SK-N-SH treated with all-trans-retinoic acid at 6 μM for 48 hours (cell line): ENCODE data around the gene GNG14.

ENCODE experiments used
- ATAC-seq: fragments of 200-7000 bp; cut with Tn5 transposase; 3 replicates; pipeline ENCODE4 v1.9.1; 2020; ENCODE audit warnings: mild to moderate bottlenecking, moderate library complexity
- ARNTL ChIP-seq: fragments of 450-650 bp; formaldehyde crosslinking; IDR thresholded peaks from 2 replicates; pipeline ENCODE4 v1.5.0; 2020; ENCODE audit warnings: low read depth, mild to moderate bottlenecking, moderate library complexity, borderline replicate concordance
- BACH2 ChIP-seq: fragments of 250-450 bp; sonication (Bioruptor Pico); IDR thresholded peaks from 2 replicates; pipeline ENCODE4 v1.9.0; 2021; ENCODE audit warnings: mild to moderate bottlenecking, borderline replicate concordance
- CREB5 ChIP-seq: fragments of 250-450 bp; sonication (Bioruptor Pico); IDR thresholded peaks from 2 replicates; pipeline ENCODE4 v1.5.1; 2020; ENCODE audit warnings: low read depth, mild to moderate bottlenecking, moderate library complexity
- CSDC2 ChIP-seq: fragments of 250-450 bp; sonication (Bioruptor Pico); IDR thresholded peaks from 2 replicates; pipeline ENCODE4 v1.5.0; 2020; ENCODE audit warnings: mild to moderate bottlenecking, moderate library complexity
- CSRNP3 ChIP-seq: fragments of 250-450 bp; sonication (Bioruptor Pico); IDR thresholded peaks from 2 replicates; pipeline ENCODE4 v1.5.1; 2021; ENCODE audit warnings: mild to moderate bottlenecking, moderate library complexity
- ESRRG ChIP-seq: fragments of 250-450 bp; sonication (Bioruptor Pico); IDR thresholded peaks from 2 replicates; pipeline ENCODE4 v1.6.1; 2021; ENCODE audit warnings: mild to moderate bottlenecking
- GLIS3 ChIP-seq: fragments of 250-450 bp; sonication (Bioruptor Pico); IDR thresholded peaks from 2 replicates; pipeline ENCODE4 v1.5.0; 2020; ENCODE audit warnings: mild to moderate bottlenecking, moderate library complexity
- ISL1 ChIP-seq: fragments of 250-450 bp; sonication (Bioruptor Pico); IDR thresholded peaks from 2 replicates; pipeline ENCODE4 v2.1.2; 2022; ENCODE audit warnings: mild to moderate bottlenecking, moderate library complexity
- OSR1 ChIP-seq: fragments of 250-450 bp; sonication (Bioruptor Pico); IDR thresholded peaks from 2 replicates; pipeline ENCODE4 v1.8.0; 2022; ENCODE audit warnings: moderate library complexity, mild to moderate bottlenecking, inconsistent platforms
- PATZ1 ChIP-seq: fragments of 250-450 bp; sonication (Bioruptor Pico); IDR thresholded peaks from 2 replicates; pipeline ENCODE4 v1.8.0; 2020; ENCODE audit warnings: mild to moderate bottlenecking, moderate library complexity, borderline replicate concordance
- POU6F1 ChIP-seq: fragments of 250-450 bp; sonication (Bioruptor Pico); IDR thresholded peaks from 2 replicates; pipeline ENCODE4 v1.8.0; 2021; ENCODE audit warnings: low read depth, mild to moderate bottlenecking, moderate library complexity, borderline replicate concordance
- PPARA ChIP-seq: fragments of 250-450 bp; sonication (Bioruptor Pico); IDR thresholded peaks from 2 replicates; pipeline ENCODE4 v1.5.0; 2020; ENCODE audit warnings: mild to moderate bottlenecking, borderline replicate concordance
- RARB ChIP-seq: fragments of 250-450 bp; sonication (Bioruptor Pico); IDR thresholded peaks from 2 replicates; pipeline ENCODE4 v1.8.0; 2021; ENCODE audit warnings: mild to moderate bottlenecking, moderate library complexity
- SNAI2 ChIP-seq: fragments of 250-450 bp; sonication (Bioruptor Pico); IDR thresholded peaks from 2 replicates; pipeline ENCODE4 v1.5.0; 2020; ENCODE audit warnings: mild to moderate bottlenecking, moderate library complexity
- TCF4 ChIP-seq: fragments of 250-450 bp; sonication (Bioruptor Pico); IDR thresholded peaks from 2 replicates; pipeline ENCODE4 v1.8.0; 2021; ENCODE audit warnings: mild to moderate bottlenecking, moderate library complexity, borderline replicate concordance
- TOX ChIP-seq: fragments of 250-450 bp; sonication (Bioruptor Pico); IDR thresholded peaks from 2 replicates; pipeline ENCODE4 v1.8.0; 2021; ENCODE audit warnings: mild to moderate bottlenecking, moderate library complexity, borderline replicate concordance
- TSHZ2 ChIP-seq: fragments of 250-450 bp; sonication (Bioruptor Pico); IDR thresholded peaks from 2 replicates; pipeline ENCODE4 v1.5.0; 2020; ENCODE audit warnings: mild to moderate bottlenecking, moderate library complexity
- ZC3H10 ChIP-seq: fragments of 250-450 bp; sonication (Bioruptor Pico); IDR thresholded peaks from 2 replicates; pipeline ENCODE4 v1.5.1; 2021; ENCODE audit warnings: mild to moderate bottlenecking, moderate library complexity
- ZFP3 ChIP-seq: fragments of 250-450 bp; sonication (Bioruptor Pico); IDR thresholded peaks from 2 replicates; pipeline ENCODE4 v1.5.0; 2020; ENCODE audit warnings: mild to moderate bottlenecking, moderate library complexity
- ZFP30 ChIP-seq: fragments of 450-650 bp; formaldehyde crosslinking; IDR thresholded peaks from 2 replicates; pipeline ENCODE4 v1.5.0; 2022; ENCODE audit warnings: mild to moderate bottlenecking, moderate library complexity
- ZNF565 ChIP-seq: fragments of 450-650 bp; formaldehyde crosslinking; conservative IDR thresholded peaks from 2 replicates; pipeline ENCODE4 v1.5.0; 2020; ENCODE audit warnings: low read depth, mild to moderate bottlenecking, moderate library complexity
- ZNF70 ChIP-seq: fragments of 450-650 bp; formaldehyde crosslinking; IDR thresholded peaks from 2 replicates; pipeline ENCODE4 v1.5.0; 2020; ENCODE audit warnings: mild to moderate bottlenecking, moderate library complexity
- ZNF8 ChIP-seq: fragments of 450-650 bp; formaldehyde crosslinking; IDR thresholded peaks from 2 replicates; pipeline ENCODE4 v1.5.0; 2020; ENCODE audit warnings: mild to moderate bottlenecking, moderate library complexity

GNG14 gene

GRCh38 chr19:12668346-12668745 lies 19.5 kb upstream of the GNG14 start:
- ATAC-seq: no peak
- TF ChIP-seq TCF4 (no peak), RARB (CRISPR knock-in tag) (no peak), ESRRG (CRISPR knock-in tag) (no peak), PATZ1 (no peak), ZC3H10 (CRISPR knock-in tag) (no peak), ZFP3 (no peak), CREB5 (CRISPR knock-in tag) (no peak), ARNTL (CRISPR knock-in tag) (no peak), PPARA (CRISPR knock-in tag) (no peak), ZFP30 (CRISPR knock-in tag) (no peak), SNAI2 (no peak), CSRNP3 (CRISPR knock-in tag) (no peak), TOX (CRISPR knock-in tag) (no peak), ZNF70 (CRISPR knock-in tag) (no peak), ZNF8 (CRISPR knock-in tag) (no peak), TSHZ2 (CRISPR knock-in tag) (no peak)
- TF ChIP-seq, all 23 proteins: peak for 0

GRCh38 chr19:12668932-12669269 lies 18.9 kb upstream of the GNG14 start:
- peak; percentile 33 for ATAC-seq
- TF ChIP-seq RARB (CRISPR knock-in tag) (no peak), ARNTL (CRISPR knock-in tag) (no peak), GLIS3 (CRISPR knock-in tag) (no peak), TCF4 (no peak), ZNF70 (CRISPR knock-in tag) (no peak), ZC3H10 (CRISPR knock-in tag) (no peak), PATZ1 (no peak), OSR1 (CRISPR knock-in tag) (no peak), ESRRG (CRISPR knock-in tag) (no peak), BACH2 (no peak), TSHZ2 (CRISPR knock-in tag) (no peak), ZNF8 (CRISPR knock-in tag) (no peak), CSDC2 (CRISPR knock-in tag) (no peak), ZNF565 (CRISPR knock-in tag) (no peak), PPARA (CRISPR knock-in tag) (no peak), ZFP3 (no peak), ISL1 (CRISPR knock-in tag) (no peak), POU6F1 (no peak)
